ENCODE measurements around the gene CRYBG1. TPM values are rescaled to one million over a fixed set of nuclear protein-coding genes. Genes with fewer than 3 reads are reported as not detected.

CRYBG1 gene
- total RNA-seq, 1 donor from 2014 or later, result 7.6 TPM

GRCh38 chr6:106460481-106460880 lies 100.0 kb downstream of the CRYBG1 start:
- DNase-seq (ENCODE audit: low read depth in 2 of 2), result no peak

- no peak for DNase-seq (ENCODE audit: low read depth in 2 of 2)
These were observed 100.6 kb downstream of the CRYBG1 start for GRCh38 chr6:106461084-106461483.

GRCh38 chr6:106462923-106463557 lies 102.5 kb downstream of the CRYBG1 start:
- no peak for DNase-seq (ENCODE audit: low read depth in 2 of 2)

GRCh38 chr6:106466211-106466610 lies 105.7 kb downstream of the CRYBG1 start:
- DNase-seq (ENCODE audit: low read depth in 2 of 2), result no peak

- no peak for DNase-seq (ENCODE audit: low read depth in 2 of 2)
These were observed 108.4 kb downstream of the CRYBG1 start for GRCh38 chr6:106468935-106469334.

GRCh38 chr6:106469882-106470281 lies 109.4 kb downstream of the CRYBG1 start:
- no peak for DNase-seq (ENCODE audit: low read depth in 2 of 2)

GRCh38 chr6:106470316-106470715 lies 109.8 kb downstream of the CRYBG1 start:
- DNase-seq (ENCODE audit: low read depth in 2 of 2), result no peak

- no peak for DNase-seq (ENCODE audit: low read depth in 2 of 2)
These were observed 110.3 kb downstream of the CRYBG1 start for GRCh38 chr6:106470811-106471210.

GRCh38 chr6:106473812-106474211 lies 113.3 kb downstream of the CRYBG1 start:
- no peak for DNase-seq (ENCODE audit: low read depth in 2 of 2)

GRCh38 chr6:106474466-106474865 lies 113.9 kb downstream of the CRYBG1 start:
- no peak for DNase-seq (ENCODE audit: low read depth in 2 of 2)

- DNase-seq (ENCODE audit: low read depth in 2 of 2), result no peak
These were observed 114.8 kb downstream of the CRYBG1 start for GRCh38 chr6:106475284-106475683.

GRCh38 chr6:106476331-106477105 lies 116.0 kb downstream of the CRYBG1 start:
- DNase-seq (ENCODE audit: low read depth in 2 of 2), result no peak

- no peak for DNase-seq (ENCODE audit: low read depth in 2 of 2)
These were observed 116.6 kb downstream of the CRYBG1 start for GRCh38 chr6:106477146-106477545.

- peak in 1 of 2 donors; percentile 2 for DNase-seq (ENCODE audit: low read depth in 2 of 2)
These were observed 117.3 kb downstream of the CRYBG1 start for GRCh38 chr6:106477790-106478189.

- no peak for DNase-seq (ENCODE audit: low read depth in 2 of 2)
These were observed 125.7 kb downstream of the CRYBG1 start for GRCh38 chr6:106486236-106486635.

GRCh38 chr6:106488494-106489370 lies 128.2 kb downstream of the CRYBG1 start:
- DNase-seq (ENCODE audit: low read depth in 2 of 2), result no peak

GRCh38 chr6:106490030-106490429 lies 129.5 kb downstream of the CRYBG1 start:
- no peak for DNase-seq (ENCODE audit: low read depth in 2 of 2)

- DNase-seq (ENCODE audit: low read depth in 2 of 2), result no peak
These were observed 129.9 kb downstream of the CRYBG1 start for GRCh38 chr6:106490436-106490835.

- DNase-seq (ENCODE audit: low read depth in 2 of 2), result no peak
These were observed 130.5 kb downstream of the CRYBG1 start for GRCh38 chr6:106490974-106491373.

- DNase-seq (ENCODE audit: low read depth in 2 of 2), result no peak
These were observed 134.5 kb downstream of the CRYBG1 start for GRCh38 chr6:106495014-106495413.

- DNase-seq (ENCODE audit: low read depth in 2 of 2), result no peak
These were observed 136.3 kb downstream of the CRYBG1 start for GRCh38 chr6:106496823-106497222.

GRCh38 chr6:106501960-106502371 lies 141.4 kb downstream of the CRYBG1 start:
- no peak for DNase-seq (ENCODE audit: low read depth in 2 of 2)

All from dermis microvascular lymphatic vessel endothelial cell (primary cell).